ELR (cell line): ENCODE measurements around the gene MANBA.
A peak's percentile ranks its signal among the peaks of the same experiment; 100 is the strongest.

Source experiments
- DNase-seq: peaks from one replicate; pipeline ENCODE4 v3.0.0-alpha.2; 2015; ENCODE audit warnings: low read depth

Gene MANBA

DNA sequence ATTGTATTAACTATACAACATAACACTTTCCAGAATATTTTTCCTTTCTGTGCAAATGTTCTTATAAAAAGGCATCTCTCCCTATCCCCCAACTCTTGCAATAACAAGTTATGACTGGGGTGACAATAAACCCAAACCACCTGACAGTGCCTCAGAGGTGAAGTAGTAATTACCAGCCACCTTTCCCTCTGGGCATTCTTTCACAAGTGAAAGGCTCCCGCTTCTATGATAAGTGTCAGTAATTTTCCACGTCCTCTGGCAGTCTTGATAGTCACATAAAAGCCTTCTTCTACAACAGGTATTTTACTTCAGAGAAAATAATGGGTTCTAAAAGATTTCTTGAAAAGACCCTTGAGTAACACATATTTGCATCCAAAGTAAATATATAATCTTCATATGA, 82.7 kb downstream of the MANBA start:
- DNase-seq: no peak

DNA sequence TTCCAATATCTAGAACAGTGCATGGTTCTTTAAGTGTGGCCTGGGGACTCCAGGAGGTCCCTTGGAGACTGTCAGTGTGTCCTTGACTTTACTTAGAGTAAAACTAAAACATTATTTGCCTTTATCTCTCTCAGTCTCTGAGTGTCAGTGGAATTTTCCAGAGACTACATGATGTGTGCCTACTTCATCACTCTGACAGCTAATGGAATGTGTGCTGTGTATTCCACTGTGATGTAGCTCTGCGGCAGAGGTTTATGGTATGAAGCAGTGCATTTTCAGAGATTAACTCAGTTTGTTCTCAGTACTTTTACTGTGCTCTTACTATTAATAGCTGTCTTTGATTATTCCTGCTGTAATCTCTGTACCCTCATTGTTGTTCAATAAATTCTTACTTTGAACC, 85.6 kb downstream of the MANBA start:
- DNase-seq: no peak

DNA sequence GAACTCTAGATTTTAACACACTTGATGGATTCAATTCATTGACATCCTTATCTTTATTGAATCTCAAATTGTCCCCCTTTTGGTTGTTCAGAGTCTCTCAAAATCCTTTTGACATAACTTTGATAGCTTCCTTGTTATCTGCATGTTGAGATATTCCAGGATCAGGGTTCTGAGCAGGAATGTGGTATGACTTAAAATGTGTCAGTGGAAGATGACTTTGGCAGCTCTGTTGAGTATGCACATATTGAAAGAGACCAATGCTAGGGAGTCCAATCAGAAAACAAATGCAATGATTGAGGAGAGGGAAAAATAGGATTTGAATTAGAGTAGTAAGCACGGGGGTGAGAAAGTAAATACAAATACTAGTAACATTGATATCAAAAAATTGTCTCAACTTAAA, 93.8 kb downstream of the MANBA start:
- no peak for DNase-seq

DNA sequence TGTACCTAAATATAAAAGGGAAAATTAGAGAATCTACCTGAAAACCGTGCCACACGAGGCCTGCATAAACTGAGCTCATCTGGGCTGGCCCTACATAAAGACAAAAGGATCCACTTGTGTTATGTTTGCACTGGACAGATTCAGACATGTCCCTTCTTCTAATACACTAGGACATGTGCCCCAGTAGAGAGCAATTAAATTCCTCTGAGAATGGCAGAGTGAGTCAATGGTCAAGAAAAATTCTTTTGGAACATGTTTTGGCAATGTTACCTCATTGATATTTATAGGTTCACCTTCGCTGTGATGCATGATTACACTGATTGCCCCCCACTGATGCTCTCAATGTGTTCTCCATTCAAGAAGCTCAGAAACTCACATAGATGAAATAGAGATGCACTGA, 95.2 kb downstream of the MANBA start:
- no peak for DNase-seq

DNA sequence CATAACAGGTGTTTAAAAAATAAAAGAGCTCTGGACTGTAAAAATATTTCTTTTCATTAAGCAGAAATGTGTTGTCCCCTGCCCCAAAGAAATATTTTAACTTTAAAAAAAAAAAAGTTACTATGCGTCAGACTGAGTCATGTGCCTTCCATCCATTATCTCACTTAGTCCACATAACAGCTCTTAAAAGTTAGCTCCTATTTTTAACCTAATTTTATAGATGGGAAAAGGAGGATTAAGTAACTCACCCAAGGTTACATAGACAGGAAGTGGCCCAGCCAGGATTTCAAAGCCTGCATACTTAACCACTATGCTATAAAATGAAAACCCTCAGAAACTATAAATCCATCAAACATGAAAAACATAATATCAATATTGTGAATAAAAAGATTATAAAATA, 97.7 kb downstream of the MANBA start:
- peak; percentile 76 for DNase-seq

DNA sequence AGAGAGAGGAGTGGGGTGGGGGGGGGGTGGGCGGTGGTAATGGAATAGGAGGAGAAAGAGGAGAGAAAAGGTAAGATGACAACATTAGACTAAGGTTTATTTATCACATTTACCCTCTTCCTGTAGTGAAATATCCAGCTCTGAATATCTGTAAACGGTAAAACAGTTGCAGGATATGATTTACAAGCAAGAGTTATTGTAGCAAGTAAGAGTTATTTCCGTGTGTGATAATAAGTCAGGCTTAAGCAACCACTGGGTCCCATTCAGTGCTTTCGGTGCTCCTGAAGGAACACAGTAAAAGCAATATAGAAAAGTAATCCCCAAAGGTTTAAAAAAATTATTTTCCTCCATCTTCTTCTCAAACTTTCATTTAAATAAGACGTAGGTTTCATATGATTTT, 103.6 kb downstream of the MANBA start:
- no peak for DNase-seq

DNA sequence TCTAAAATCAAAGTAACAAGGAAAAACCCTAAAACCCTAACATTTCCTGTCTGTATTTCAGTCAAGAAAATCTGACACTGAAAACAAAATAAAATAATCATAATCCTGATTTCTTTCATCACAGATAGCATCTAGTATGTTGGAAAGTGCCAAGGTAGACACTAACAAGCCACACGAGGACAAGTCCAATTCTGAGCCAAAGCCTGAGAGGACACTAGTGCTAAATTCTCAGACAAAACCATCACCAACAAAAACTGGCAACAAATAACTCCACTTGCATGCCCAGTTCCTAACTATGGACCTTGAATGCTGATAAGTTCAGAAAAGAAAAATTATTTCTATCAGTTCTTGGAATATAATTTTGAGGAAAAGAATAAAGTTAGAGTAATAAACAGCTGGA, 113.7 kb downstream of the MANBA start:
- no peak for DNase-seq

DNA sequence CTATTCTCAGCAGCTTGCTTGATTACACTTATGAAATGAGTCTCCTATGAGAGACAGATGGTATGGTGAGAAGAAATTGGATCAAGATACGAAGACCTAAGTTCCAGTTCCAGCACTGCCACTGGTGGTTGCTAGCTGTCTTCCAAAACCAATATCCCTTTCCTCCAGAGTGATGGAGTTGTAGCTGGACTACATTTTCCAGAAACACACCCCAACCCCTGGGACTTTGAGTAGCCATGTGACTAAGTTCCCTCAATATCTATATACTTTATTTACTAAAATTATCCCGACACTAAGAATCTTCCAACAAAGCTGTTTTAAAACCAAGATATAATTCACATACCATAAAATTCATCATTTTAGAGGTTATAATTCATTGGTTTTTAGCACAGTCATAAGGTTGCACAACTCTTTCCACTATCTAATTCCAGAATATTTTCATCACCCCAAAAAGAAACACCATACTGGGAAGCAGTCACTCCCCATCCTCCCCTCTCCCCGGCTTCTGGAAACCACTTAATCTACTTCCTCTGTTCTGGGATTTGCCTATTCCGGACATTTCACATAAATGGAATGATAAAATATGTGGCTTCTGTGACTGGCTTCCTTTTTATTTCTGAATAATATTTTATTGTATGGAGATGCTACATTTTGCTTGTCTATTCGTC, 118.0 kb downstream of the MANBA start:
- peak; percentile 11 for DNase-seq

DNA sequence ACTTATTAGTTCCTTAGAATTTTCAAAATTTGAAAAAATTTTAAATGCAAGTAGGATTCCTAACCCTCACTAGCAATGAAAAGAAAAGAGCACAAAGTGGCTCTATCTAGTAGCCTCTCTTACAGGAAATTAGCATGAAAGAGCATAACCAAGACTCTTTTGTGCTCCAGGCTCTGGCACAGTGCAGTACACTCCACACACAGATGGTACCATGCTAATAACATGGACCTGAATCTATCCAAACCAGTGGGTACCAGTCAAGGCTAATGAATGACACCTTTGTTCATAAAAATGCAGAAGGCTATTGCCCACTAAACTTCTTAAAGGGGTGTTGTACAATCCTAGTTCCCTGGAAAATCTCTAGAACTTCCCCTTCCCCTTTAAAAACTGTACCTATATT, 119.0 kb downstream of the MANBA start:
- DNase-seq: no peak

DNA sequence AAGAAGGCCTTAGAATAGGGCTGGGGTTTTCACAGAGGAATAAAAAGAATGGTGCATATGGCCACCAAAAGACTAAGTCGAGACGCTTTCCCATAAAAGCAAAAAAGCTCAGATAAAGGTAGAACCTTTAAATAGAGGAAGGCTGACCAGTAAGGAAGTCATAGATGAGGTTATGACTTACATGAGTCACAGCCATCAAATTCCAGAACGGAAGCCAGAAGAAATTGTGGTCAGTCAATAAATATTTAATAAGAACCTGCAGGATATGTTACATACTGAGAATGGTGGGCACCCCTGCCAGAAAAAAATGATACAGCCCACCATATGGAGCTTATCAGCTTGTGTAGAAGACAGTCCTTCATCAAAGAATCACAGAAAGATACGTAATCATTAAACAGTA, 120.1 kb downstream of the MANBA start:
- DNase-seq: peak; percentile 78

DNA sequence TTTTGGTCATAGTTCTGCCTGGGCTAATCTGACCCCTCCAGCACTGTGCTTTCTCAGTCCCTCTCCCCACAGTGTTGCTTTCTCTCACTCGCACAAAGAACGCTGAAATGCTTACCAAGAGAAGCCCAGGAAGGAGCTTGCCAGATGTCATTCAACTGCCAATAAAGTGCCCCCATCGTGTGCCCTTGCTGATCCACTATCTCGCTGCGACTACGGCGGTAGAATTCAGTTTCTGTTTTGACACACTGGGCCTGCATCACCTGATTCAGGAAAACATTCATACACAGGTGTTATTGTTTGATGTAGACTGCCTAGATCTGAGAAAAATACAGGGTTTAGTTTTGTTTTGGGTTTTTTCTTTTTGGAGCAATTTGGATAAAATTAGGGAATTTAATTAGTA, 121.2 kb downstream of the MANBA start:
- no peak for DNase-seq

DNA sequence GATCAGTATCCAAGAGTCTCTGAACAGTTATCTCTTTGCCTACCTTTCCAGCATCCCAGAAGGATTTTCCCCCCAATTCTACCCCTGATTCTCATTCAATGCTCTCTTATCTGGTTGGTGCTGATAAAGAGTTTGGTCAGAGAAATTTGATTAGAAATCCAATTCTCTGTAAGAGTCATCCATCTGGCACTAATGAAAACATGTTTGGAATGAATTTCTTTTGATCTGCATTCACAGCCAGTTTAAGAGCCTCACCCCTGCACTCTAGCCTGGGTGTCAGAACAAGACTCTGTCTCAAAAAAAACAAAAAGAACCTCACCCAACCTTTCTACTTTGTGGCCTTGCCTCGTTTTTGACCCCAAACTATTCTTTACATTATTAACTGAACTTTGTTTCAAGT, 122.1 kb downstream of the MANBA start:
- no peak for DNase-seq

DNA sequence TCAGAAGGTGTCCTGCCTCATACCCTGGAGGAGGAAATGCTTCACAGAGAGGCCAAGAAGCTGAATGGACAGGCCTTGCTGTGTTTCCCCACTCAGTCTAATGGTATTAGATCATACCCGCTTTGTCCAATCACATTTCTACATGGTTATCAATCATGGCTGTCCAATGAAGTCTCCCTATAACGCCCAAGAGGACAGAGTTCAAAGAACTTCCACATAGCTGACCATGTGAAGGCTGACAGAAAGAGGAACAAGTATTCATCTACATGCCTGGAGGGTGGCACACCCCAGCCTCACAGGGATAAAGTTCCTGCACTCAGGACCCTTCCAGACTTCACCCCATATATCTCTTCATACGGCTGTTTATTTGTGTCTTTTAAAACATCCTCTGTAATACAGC, 123.4 kb downstream of the MANBA start:
- DNase-seq: no peak

DNA sequence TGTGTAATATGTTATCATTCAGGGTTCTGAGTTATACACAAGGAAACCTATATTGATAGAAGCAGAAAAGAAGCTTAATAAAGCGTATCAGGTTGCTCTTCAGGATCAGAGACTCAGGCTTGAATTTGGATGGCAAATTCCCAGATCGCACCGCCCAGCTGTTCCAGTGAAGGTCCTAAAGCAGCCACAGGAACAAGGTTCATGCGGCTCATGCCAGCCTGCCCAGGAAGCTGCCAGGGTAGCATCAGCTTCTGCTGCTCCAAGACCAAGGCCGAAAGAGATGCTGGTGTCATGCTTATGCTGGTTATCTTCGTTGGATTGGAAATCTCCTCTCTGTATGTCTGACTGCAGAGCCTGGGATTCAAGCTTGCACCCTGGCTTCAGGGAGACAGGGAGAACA, 127.7 kb downstream of the MANBA start:
- DNase-seq: no peak

DNA sequence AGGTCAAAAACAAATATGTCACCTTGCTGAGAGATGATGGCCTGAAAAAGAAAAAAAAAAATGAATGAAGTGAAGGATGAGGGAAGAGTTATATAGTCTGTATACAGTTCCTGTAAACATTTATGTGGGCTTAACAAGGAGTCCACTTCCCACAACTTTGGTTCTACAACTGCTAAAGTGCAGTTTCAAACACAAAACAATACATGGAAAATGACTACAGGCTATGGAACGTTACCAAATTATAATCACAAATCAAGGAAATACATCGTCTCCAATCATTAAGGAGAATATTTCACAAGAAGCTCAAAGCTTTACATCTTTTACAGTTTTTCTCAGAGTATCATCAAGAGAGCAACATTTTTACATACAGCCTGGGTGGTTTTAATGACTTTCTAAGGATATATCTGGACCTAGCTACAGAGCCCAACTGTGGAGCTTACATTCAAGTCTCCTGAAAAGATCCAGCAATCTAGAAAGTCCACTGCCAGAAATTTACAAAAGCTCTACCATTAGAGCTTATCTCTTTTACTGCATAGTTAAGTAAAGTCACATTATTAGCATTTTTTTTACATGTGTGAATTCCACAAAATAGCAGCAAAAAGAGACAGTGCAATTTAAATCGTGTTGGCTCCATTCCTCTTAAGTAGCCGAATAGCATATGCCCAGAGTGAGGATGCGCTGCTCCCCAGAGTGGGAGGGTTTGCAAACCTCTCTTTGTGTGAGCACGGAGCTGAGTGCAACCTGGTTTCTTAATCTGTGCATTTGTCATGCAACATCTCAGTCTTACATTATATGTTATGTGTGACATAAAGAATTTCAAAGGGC, 128.3 kb downstream of the MANBA start:
- no peak for DNase-seq

DNA sequence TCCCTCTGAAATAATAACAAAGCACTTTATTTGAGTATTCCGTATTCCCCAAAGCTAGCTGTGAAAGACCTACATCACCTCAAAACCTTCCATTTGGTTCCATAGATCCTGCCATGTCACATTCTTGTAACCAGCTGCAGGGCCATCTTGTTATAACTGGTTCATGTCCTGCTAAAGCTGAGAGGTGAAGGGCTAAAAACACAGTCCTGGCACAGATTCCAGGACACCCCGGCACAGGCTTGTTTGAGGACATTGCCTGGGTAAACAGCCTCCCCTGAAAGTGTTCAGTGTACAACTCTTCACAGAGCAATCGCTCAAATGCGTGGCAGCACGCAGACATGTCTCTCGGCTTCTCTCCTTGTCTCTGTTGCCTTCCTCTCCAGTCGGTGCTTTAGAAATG, 129.2 kb downstream of the MANBA start:
- DNase-seq: no peak

DNA sequence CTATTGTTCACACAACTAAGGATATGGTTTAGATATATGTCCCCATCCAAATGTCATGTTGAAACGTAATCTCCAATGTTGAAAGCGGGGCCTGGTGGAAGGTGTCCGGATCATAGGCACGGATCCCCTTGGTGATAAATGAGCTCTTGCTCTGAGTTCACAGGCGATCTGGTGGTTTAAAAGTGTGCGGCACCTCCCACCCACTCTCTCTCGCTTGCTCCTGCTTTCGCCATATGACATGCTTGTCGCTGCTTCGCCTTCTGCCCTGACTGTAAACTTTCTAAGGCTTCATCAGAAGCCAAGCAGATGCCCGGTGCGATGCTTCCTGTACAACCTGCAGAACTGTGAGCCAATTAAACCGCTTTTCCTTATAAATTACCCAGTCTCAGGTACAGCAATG, 131.1 kb downstream of the MANBA start:
- DNase-seq: no peak

DNA sequence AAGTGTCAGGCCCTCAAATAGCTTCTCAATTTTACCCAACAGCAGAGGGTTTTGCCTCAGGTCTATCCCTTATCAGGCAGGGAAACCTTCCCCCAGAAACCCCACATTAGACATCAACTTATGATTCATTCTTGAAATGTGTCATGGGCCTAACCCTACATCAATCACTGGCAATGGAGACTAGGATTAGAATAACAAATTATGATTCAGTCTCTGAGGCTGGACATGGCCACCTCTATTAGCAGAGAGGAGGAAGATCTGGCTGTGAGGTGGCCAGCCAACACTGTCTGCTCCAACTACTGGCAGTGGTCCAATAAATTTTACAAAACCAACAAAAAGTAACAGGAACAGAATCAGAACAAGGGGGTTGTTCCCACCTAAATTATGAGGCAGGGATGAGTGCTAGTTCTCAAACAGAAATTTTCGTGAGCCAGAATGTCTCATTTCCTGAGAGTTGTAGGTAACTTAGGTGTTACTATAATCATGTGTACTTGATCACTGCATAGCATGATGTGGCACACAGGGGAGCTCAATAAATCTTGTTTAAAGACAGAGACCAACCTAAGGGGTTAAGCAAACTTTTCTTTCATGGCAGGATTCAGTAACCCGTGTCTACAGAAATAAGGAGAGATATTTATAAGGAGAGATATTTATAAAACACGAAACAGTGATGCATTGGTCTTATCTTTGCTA, 132.8 kb downstream of the MANBA start:
- peak; percentile 83 for DNase-seq

DNA sequence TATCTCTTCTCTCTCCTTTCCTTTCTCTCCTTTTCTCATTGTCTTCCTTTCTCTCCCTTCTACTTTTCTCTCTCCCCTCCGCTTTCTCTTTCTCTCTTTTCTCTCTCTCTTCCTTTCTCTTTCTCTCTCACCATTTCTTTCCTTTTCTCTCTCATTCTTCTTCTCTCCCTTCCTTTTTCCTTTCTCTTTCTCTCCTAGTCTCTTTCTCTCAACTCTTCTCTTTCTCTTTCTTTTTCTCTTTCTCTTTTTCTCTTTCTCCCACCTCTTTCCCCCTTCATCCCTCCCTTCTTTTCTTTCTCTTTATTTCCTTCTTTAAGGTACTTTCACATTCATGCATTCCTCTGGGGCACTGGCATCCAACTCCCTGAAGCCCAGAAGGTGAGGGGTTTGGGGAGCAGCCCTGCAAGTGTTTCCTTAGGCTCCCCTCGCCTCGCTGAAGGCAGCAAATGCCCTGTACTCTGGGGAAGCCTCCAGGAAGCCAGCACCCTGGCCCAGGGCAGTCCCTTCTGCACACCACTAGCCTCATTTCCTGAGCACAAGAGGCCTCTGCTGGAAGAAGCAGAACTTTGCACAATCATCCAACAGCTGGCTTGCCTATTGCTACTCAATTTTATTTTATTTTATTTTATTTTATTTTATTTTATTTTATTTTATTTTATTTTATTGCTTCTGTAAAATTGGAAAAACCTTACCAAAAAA, 135.4 kb downstream of the MANBA start:
- DNase-seq: peak; percentile 65

DNA sequence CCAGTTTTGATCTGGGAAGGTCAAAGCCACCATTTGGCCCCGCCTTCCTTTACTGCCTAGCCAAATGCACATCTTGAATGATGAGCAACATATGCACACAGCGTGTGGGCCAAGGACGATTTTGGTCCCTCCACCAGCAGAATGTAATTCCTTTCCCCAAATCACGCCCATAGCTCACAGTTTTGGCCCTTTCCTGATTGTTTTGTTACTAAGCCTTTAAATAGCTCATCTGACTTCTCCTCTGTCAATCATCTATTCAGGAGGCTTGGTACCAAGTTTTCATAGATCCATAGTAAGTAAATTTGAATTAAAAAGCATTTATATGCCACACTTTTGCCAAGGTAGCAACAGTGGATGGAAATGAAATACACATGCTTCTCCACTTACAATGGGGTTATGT, 136.3 kb downstream of the MANBA start:
- DNase-seq: no peak

DNA sequence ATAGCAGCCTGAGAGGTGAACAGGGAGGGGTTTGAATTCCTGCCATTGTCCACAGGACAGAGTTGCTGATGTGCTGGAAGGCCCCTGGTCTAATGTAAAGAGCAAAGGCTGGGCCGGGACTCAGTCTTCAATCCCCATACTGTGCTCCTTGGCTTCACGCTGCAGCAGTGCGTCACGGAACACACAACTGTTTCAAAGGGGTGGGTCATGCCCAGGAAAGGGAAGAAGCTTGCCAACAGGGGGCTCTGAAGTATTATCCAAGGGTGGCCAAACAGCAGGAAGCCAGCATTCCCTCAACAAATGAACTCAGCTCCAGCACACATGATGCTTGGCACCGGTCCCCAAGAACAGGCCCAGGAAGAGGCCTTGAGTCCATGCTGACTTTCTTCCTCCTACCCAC, 137.1 kb downstream of the MANBA start:
- DNase-seq: peak; percentile 54

DNA sequence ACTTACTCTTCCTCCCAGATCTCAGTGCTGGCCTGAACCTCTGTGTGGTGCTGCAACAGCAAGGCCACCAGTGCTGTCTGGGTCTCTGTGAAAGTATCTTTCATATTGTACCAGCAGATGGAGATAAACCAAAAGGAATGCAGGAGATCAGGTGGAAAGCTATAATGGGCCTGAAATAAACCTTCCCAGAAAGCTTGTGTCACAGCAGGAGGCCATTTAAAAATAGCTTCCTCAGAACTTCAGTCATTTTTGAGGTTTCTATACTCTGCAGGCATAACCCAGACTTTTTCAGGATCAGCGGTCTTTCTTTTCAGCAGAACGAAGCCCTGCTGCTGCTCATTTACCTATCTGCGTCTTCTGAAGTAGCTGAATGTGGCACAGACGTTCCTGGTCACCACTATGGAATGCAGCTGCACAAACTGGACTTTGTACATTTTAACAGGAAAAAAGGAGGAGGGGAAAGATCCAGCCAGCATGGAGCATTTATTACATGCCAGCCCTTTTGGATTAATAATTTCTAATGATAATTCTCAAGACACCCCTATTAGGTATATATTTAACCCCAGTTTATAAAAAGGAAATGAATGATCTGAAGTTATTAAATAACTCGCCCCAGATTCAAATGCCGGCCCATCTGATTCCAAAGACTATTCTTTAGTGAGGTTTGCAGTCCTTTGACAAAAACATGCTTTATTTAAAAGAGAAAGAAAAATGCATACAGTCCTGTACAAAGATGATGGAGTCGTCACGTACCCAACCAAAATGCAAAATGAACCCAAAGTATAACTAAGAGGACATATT, 139.9 kb downstream of the MANBA start:
- DNase-seq: peak; percentile 76
